ENCODE results near the gene TMEM61.

GRCh38 chr1:54937469-54937868, 43.0 kb upstream of the TMEM61 start:
- TF ChIP-seq POLR2A (IDR thresholded peaks at IDR 0.05; ENCODE audit: low read depth, low read length), result no peak
- no peak for TF ChIP-seq TAF1 (IDR thresholded peaks at IDR 0.05; ENCODE audit: borderline replicate concordance, low read depth, low read length)
- no peak for TF ChIP-seq POLR2AphosphoS5 (IDR thresholded peaks at IDR 0.05; ENCODE audit: low read depth, low read length)

Data from GM12892 (cell line).